HG03025 (cell line): ENCODE results near the gene GALNT6.
"Not testable (repeated sequence)": the region's sequence is repeated elsewhere in the genome, so short reads cannot be mapped to it uniquely, and the experiment has no call there.

Experiments
- ATAC-seq: cut with Tn5 transposase; IDR thresholded peaks from one replicate; pipeline ENCODE4 v1.9.1; 2021; ENCODE audit warnings: mild to moderate bottlenecking, moderate library complexity; ENCODE audit not compliant: unreplicated experiment, low FRiP score

Gene GALNT6

DNA sequence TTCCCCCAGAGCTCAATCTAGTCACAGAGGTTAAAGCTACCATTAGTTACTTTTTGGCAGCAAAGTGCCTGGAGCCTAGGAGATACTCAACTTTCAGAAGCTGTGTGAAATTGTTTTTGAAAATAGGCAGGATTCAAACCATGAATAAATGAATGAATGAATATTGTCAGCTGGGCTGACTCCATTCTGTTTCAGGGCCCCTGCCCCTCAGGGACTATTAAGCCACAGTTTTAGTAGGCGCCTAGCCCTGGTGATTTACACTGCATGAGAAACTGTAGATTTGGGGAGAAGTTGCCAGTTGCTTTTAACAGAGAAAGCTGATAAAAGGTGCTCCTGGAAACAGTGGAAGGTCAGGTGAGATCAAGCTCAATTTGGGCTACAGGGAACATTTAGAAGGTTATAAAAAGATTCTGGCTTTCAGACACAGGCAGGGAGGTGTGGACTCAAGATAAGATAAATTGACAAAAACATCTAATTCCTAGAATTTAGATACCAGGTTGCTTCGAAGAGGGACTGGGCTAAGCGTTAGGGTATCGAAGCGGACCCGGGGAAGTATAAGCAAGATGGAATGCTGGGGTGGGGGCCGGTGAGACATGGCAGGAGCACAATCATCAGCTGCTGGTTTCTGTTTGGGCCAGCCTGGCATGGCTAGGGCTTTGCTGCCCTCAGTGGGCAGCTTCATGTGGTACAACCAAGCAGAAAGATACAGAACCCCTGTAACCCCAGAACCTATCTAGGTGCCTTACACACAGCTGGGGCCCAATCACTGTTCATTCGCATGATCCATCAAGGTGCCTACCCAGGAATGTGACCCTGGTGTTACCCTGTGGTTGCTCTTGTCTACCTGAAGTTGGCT, 29.8 kb downstream of the GALNT6 start:
- ATAC-seq, result no peak

DNA sequence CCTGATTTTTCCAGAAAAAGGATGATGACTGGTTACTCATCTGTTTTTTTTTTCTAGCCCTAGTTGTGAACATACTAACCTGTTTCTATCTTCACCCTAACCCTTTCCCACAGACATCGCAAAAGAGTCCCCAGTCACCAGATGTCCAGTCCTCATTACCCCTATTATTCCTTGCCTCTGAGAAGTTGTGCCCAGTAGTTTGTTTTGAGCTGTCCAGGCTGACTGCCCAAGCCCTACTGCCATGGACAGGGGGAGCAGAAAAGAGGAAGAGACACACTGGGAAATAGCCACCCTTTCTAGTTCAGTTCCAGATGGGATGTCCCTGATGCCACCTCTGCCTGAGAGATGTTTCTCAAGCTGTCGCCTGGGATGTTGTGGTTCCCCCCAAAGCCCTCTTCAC, 30.9 kb downstream of the GALNT6 start:
- ATAC-seq, result no peak

DNA sequence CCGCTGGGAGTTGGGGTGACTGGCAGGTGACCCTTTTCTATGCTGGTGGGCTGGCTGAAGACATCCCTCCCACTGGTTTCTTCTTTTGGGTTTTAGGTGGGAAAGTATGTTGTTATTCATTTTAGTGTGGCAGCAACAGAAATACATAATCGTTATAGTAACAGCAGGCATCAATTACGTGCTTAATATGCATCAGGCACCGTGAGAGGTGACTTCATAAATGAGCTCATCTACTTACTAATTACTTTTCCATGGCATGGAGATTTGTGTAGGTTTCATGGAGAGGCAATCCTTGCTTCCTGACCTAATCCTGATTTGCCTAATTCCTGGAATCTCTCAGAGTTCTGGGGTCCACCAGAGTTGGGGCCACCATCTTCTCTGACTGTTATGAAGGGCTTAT, 31.4 kb downstream of the GALNT6 start:
- ATAC-seq, result no peak

DNA sequence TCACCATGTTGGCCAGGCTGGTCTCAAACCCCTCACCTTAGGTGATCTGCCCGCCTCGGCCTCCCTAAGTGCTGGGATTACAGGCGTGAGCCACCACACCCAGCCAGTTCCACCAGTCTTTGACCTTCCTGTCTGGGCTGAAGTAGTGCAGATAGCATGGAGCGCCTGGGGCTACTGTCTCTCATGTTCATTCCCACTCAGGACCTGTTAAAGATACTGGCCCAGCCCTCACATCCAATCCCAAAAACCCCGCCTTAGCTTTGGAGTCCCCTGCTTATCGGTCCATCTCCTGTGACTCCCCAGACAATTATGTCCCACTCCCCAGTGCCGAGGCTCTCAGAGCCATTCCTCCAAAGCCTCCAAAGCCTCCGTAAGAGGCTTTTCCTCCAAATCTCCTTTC, 32.7 kb downstream of the GALNT6 start:
- no peak for ATAC-seq

DNA sequence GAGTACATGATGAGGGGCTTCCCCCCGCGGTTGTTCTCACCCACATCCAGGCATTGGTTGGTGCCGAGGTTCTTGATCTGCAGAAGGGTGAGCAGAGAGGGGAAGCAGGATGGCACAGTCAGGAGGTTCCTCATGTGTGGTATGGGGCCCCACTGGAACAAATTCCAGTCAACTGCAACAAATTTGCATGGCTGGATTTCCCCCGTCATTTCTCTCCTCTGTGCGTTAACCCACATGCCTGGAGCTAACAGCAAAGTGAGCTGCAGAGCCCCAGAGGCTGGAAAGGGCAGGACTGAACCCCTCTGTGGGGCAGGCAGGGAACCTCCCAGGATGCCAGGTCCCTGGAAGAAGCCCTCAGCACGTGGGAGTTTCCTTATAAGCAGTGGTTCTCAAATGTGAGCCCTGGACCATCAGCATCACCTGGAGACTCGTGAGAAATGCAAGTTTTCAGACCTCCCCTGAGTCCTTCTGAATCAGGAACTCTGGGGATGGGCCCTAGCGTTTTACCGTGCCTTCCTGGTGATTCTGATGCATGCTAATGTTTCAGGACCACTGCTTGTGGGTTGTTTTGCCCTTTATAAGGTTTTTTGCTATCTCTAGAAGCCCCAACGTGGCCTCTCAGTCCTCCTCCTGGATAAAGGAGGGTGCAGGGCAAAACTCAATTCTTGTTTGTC, 33.7 kb downstream of the GALNT6 start:
- ATAC-seq, result no peak

DNA sequence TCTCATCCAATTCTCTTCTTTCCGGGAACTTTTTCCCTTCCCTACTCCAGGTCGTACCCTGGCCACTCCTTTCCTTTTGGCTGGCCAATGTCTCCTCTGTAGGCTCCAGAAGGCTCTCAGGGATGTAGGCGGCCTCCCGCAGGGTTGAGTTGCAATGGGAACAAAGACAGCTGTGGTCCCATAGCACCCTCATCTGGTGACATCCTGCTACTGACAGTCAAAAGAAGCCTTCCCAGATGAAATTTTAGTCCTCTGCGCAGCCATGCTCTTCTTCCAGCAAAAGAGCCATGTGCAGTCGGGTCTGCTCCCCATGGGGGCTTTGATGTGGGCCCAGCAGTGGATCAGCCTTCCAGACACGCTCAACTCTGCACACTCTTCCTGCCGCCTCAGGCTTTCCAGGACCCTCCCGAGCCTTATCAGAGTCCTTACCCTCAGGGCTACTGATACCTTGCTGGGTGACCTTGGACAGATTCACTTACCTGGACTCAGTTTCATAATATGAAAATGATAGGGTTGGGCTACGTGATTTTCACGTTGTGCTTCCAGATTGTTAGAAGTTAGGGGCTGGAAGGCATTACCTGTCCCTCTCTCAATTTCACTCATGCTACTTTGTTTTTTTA, 39.2 kb downstream of the GALNT6 start:
- no peak for ATAC-seq

DNA sequence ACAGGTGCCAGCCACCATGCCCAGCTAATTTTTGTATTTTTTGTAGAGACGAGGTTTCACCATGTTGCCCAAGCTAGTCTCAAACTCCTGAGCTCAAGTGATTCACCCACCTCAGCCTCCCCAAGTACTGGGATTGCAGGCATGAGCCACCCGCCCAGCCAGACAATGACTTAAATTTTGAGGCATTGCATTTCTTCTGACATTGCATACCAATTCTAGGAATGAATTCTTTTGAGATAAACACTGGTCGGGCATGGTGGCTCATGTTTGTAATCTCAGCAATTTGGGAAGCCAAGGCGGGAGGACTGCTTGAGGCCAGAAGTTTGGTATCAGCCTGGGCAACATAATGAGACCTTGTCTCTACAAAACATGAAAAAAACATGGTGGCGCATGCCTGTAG, 42.2 kb downstream of the GALNT6 start:
- ATAC-seq, result no peak

DNA sequence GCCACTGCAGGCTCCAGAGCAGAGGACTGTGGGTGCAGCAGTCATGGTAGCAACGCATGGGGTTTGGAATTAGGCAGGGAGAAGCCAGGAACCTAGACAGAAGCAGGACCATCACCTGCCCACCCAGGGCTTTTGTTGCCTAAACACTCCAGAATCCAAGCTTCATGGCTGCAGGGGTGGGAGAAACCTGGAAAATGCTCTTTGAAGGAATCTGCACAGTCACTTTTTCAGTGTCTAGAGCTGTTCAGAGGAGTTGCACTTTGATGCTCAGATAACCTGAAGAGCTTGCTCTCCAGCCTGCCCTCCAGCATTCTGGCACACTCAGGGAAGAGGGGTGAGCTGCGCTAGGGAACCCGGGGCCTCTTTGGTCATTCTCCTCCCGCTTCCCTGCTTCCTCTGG, 43.1 kb downstream of the GALNT6 start:
- no peak for ATAC-seq

DNA sequence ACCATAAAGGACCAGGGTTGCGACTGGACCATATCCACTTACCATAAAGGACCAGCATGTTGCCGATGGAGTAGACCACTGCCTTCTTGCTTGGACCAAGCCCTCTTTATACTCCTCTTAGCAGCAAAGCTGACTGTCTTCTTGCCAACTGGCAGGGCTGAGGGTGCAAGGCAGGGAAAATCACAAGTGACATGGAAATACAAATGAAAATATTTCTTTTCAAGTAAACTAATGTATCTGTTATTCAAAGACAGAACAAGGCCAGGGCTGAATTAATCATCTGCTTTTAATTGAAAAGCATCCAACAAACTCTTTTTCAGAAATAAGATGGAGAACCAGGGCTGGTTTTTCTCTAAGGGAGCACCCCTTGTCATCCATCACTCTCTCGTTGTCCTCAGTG, 44.6 kb downstream of the GALNT6 start, which contains the start of gene CELA1:
TSS of gene CELA1 (minus strand) at position 99 of the 400 bp plus-strand sequence. CDS start at position 58, 41 bp downstream.
- ATAC-seq, result no peak

DNA sequence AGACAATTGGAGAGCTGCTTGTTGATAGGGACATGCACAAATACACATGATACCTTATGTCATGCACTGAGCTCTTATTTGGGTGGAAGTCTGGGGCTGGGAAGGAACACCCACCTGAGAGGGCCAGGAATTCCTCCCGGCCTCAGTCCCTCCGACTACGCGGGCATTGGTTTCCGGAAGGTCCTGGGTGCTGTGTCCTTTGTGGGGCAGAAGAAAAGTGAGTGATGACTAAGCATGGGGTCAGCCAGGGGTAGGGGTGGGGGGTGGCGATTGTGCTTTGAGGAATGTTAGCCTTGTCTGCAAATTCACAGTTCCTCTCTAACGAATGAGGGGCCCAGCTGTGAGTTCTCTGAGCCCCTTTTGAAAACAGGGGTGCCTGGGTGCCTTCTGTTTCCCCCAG, 45.5 kb downstream of the GALNT6 start:
- ATAC-seq, result no peak

DNA sequence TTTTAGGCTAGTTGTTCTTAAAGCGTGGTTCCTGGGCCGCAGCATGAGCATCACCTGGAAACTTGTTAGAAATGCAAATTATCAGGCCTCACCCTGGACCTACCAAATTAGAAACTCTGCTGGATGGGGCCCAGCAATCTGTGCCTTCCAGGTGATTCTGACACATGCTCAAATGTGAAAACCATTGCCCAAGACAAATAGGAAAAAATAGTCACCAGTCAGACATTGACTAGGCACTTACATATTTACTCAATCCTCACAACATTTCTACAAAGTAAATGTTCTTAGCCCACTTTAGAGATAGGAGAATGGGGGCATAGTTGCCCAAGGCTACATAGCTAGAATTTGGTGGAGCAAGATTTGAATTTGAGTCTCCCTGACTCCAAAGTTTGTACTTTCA, 48.0 kb downstream of the GALNT6 start:
- ATAC-seq, result no peak

DNA sequence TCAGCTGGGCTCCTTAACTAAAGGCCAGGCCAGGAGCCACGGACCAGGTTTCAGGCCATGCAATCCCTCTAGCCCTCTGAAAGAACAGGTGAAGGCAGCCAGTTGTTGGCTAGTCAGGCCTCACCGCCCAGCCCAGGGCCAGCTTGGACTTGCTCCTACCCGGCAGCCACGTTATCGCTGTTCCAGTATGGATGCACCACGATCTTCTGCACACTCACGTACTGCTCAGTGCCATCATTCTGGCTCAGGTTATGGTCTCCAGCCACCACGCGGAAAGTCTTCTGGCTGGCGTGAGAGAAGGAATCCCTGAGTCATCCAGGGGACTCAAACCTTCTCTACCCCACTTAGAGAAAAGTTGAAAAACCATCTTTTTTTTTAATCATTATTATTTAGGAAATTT, 48.8 kb downstream of the GALNT6 start:
- ATAC-seq, result no peak

DNA sequence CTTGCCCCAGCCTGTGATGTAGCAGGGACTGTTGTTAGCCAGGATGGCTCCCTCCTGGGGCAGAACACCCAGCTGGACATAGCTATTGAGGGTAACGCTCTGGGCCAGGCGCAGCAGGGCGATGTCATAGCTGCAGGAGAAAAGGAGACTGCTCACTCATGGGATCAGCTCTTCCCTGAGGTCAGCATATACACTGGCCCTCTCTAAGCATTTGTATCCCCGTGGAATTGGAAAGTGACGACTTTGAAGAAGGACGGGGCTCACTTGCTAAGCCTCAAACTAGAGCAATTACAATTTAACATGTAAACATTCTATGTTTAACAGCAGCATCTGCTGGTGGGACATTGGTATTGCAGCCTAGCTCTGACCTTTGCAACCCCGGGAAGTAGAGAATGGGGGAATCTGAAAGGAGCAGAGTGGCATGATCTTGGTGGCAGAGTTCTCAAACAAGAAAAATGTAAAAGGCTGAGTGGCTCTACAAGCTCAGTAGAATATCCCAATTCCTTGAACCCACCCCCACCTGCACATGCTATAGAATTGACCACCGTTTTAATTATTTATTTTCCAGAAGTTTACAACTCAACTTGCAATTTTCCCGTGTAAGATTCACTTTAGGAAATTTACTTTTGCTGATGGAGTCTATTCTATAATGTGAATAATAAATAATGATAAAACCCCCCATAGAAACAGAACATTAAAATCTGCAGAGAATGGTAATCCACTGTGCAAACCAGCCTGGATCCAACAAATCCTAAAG, 49.8 kb downstream of the GALNT6 start:
- no peak for ATAC-seq

DNA sequence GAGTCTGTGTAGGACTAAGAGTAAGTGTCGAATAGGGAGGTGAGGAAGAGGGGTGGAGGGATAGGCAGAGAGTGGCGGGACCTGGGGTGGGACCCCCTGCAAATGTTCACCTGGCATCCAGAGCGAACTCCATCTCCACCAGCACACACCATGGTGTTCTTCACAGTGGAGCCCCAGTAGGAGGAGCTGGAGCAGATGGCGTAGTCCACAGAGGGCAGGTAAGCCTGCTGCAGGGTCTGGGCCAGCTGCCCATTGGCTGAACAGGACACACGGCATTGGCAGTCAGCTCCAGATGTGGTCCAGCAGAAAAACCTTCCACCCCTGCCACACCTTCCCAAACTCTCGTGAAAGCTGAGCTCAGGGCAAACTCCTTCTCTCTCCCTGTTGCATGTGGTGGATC, 51.5 kb downstream of the GALNT6 start:
- ATAC-seq, result no peak

DNA sequence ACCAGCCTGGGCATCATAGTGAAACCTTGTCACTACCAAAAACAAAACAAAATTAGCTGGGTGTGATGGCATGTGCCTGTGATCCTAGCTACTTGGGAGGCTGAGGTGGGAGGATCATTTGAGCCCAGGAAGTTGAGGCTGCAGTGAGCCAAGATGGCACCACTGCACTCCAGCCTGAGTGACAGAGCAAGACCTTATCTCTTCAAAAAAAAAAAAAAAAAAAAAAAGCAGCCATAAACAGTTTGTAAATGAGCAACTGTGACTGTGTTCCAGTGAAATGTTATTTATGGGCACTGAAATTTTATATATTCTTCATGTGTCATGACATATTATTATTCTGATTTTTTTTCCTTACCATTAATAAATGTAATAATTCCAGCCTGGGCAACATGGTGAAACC, 53.9 kb downstream of the GALNT6 start:
- not testable (repeated sequence) for ATAC-seq

DNA sequence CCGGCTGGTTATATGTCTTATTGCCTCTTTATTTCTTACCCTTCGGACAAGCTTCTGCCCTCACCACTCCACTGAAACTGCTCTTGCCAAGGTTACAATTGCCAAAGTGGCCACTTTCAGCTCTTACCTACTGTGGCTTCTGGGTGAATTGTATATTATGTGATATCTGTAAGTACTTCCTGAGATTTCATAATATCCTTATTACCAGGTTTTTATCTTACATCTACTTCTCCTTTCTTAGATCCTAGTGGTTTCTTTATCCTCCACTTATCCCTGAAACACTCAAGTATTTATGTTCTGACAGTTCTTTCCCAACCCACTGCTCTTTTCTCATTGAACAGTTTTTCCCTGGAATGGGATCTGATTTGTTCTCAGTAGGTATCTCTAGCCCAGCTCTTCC, 55.3 kb downstream of the GALNT6 start:
- no peak for ATAC-seq

DNA sequence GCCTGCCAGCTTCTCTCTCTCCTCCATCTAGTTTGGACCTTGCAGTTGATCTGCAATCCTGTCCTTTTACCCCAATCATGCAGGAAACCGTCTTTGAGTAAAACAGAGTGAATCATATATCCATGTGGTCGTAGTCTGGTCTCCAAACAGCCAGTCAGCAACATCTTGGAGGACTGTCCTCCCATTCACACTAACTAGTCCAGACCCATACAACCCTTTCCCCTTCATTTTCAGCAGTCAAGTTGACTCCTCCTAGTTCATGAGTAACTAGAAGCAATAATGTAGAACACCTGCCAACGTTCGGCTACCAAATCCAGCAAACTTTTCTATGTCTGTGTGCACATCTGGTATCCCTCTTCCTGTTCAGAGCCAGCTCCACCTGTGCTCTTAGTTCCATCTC, 56.4 kb downstream of the GALNT6 start:
- ATAC-seq, result no peak

DNA sequence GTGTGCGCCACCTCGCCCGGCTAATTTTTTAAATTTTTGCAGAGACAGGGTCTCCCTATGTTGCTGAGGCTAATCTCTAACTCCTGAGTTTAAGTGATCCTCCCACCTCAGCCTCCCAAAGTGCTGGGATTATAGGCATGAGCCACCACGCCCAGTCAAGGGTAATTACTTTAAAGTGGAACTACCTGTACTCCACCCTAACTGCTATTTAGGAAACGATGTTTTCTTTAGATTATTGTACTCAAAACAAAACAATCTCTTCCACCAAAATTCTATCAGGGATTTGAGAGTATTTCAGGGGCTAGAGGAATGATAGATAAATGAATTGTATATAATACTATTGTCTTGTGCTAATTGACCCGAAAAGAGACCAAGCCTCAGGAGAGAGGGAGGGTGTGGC, 57.7 kb downstream of the GALNT6 start:
- ATAC-seq, result no peak

DNA sequence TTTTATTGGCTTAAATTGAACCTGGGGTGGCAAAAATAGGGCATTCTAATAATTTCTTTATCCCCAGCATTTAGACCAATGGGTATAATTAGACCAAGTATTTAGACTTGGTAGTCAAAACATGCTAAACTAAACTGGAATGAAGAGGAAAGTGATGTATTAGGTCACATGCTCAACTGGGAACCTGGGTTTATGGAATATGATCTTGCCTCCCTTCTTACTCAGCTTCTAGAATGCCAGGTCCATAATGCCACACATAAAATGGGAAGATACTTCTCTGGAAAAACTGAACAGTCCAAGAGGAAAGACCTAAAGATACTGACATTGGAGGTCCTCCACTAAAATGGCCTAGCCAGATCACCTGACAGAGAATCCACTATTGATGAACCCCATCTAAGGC, 61.0 kb downstream of the GALNT6 start:
- no peak for ATAC-seq

DNA sequence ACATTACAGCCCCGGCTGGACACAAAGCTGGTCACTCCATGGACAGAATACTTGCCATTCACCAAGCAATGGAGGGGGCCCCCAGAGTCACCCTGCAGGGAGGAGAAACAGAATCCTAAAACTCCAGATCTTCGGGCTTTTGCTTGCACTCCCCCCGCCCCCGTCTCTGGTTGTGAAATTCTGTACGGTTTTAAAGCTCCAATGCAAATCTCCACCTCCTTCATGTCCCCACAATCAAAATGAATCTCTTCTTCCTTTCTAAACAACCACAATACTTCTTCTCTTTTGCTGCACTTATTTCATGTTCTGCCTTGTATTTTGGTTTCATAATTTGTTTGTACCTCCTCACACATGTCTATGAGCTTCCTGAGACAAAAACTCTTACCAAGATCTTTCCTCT, 61.5 kb downstream of the GALNT6 start:
- ATAC-seq, result no peak

DNA sequence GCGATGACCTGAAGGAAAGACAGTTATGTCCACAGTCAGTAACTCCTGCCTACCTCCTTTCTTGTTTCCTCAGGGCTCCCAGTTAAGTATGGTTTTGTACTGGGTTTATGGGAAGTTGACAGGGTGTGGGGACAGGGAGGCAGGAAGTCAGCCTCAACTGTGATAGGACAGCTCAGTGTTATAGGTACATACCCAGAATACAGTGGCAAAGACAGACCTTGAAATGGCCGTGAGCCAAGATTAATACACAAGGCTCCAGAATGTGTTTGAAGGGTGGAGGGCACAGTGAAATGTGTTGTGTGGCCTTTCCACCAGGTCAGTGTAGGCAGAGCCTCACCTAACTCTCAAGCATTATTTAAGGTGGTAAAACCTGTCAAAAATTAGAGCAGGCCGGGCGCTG, 62.6 kb downstream of the GALNT6 start:
- no peak for ATAC-seq
